ENCODE measurements around the gene PFN1.

PFN1 gene

DNA sequence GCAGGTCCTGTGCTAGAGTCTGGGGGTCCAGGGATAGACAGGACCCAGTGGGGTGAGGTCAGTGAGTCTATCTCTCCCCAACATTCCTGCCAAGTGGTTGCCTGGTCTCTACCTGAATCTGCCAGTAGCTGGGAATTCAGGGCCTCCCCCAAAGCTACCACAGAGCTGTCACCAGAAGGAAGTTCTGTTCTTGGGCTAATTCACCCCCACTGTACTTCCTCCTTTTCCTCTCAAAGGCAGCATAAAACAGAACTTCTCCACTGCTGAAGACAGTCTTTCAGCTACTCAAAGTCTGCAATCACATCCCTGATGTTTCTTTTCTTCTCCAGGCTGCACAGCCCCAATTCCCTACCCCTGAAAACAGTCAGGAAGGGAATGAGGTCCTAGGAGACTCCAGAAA, 30.4 kb upstream of the PFN1 start:
- TF ChIP-seq POU2F2 (IDR thresholded peaks at IDR 0.05; ENCODE audit: low read depth, low read length): no peak
- no peak for TF ChIP-seq SPI1 (IDR thresholded peaks at IDR 0.05; ENCODE audit: low read depth, low read length)
- TF ChIP-seq PAX5 (IDR thresholded peaks at IDR 0.05; ENCODE audit: insufficient read depth, low read length, severe bottlenecking): no peak
- TF ChIP-seq POLR2AphosphoS5 (IDR thresholded peaks at IDR 0.05; ENCODE audit: low read depth, low read length): no peak
- no peak for TF ChIP-seq TAF1 (IDR thresholded peaks at IDR 0.05; ENCODE audit: low read depth, low read length)
- TF ChIP-seq POLR2A (IDR thresholded peaks at IDR 0.05; ENCODE audit: low read depth, low read length): no peak
- FAIRE-seq (no peak), DNase-seq (ENCODE audit: insufficient read length, low spot score) (no peak)

DNA sequence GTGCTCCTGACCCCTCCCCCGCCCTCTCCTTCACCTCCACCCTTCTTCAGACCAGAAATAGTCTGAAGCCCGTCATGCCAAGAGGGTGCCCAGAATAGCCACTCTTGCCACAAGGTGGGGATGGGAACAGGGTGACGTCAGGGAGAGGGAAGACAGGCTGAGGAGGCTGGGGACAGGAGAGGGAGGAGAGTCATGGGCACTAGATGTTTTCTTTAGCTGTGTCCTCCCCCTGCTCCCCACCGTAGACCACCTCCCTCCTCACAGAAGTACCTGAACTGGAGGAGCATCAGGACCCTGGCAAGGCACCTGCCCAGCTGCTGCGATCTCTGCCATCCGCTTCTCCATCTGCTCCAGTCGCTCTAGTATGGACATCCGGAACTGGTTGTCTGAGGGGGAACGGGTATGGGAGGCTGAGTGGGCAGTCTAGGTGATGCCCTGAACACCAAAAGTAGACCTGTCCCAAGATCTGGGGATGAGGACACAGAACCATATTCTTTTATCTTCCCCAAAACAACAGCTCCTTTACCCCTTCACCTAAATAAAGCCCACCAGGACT, 25.9 kb upstream of the PFN1 start:
- FAIRE-seq: no peak
- DNase-seq (ENCODE audit: insufficient read length, low spot score): no peak
- no peak for TF ChIP-seq SPI1 (IDR thresholded peaks at IDR 0.05; ENCODE audit: low read depth, low read length)
- TF ChIP-seq POU2F2 (IDR thresholded peaks at IDR 0.05; ENCODE audit: low read depth, low read length): no peak
- TF ChIP-seq POLR2A (IDR thresholded peaks at IDR 0.05; ENCODE audit: low read depth, low read length): no peak
- TF ChIP-seq TAF1 (IDR thresholded peaks at IDR 0.05; ENCODE audit: low read depth, low read length): no peak
- TF ChIP-seq POLR2AphosphoS5 (IDR thresholded peaks at IDR 0.05; ENCODE audit: low read depth, low read length): no peak
- no peak for TF ChIP-seq PAX5 (IDR thresholded peaks at IDR 0.05; ENCODE audit: insufficient read depth, low read length, severe bottlenecking)

DNA sequence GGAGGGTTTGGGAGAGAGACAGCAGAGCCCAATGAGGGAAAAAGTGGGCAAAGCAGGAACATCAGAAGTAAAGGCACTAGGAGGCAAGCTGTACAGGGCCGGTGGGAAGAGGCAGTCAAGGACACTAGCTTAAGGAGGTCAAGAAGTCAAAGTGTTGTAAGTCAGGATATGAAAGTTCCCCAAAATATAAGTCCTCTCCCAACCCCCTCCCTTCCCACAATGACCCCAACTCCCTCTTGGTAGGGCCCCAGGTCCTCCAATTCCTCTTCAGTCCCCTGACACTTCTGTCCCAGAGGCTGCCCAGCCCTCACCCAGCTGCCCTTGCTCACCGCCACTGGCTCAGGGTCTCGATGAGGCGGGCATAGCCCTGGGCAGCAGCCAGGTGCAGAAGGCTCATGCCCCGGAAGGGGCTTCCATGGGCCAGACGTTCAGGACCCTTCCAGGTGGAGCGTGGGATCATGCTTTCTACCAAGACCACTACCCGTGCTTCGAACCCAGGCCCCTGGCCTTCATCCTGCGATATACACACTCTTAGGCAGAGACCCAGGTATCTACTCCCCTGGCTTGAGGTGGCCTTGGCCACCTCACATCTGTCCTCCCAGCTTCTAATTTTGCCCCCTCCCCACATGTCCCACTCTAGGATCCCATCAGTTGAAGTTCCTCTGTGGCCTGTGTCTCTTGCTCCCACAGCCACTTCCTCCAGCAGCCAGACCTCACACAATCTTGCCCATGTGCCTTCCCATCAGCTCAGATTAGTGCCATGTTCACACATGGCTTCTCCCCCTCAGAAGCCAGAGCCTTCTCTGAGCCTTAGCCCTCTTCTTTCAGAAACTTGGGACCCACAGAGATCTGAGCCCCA, 25.2 kb upstream of the PFN1 start:
- TF ChIP-seq SPI1 (IDR thresholded peaks at IDR 0.05; ENCODE audit: low read depth, low read length) (no peak), PAX5 (IDR thresholded peaks at IDR 0.05; ENCODE audit: insufficient read depth, low read length, severe bottlenecking) (no peak), POLR2A (IDR thresholded peaks at IDR 0.05; ENCODE audit: low read depth, low read length) (no peak), POLR2AphosphoS5 (IDR thresholded peaks at IDR 0.05; ENCODE audit: low read depth, low read length) (no peak), POU2F2 (IDR thresholded peaks at IDR 0.05; ENCODE audit: low read depth, low read length) (no peak), TAF1 (IDR thresholded peaks at IDR 0.05; ENCODE audit: low read depth, low read length) (no peak)
- no peak for DNase-seq (ENCODE audit: insufficient read length, low spot score)
- no peak for FAIRE-seq

- TF ChIP-seq POLR2A (IDR thresholded peaks at IDR 0.05; ENCODE audit: low read depth, low read length): no peak
- no peak for TF ChIP-seq PAX5 (IDR thresholded peaks at IDR 0.05; ENCODE audit: insufficient read depth, low read length, severe bottlenecking)
- TF ChIP-seq POU2F2 (IDR thresholded peaks at IDR 0.05; ENCODE audit: low read depth, low read length): no peak
- no peak for TF ChIP-seq SPI1 (IDR thresholded peaks at IDR 0.05; ENCODE audit: low read depth, low read length)
- no peak for TF ChIP-seq POLR2AphosphoS5 (IDR thresholded peaks at IDR 0.05; ENCODE audit: low read depth, low read length)
- TF ChIP-seq TAF1 (IDR thresholded peaks at IDR 0.05; ENCODE audit: low read depth, low read length): no peak
- DNase-seq (ENCODE audit: insufficient read length, low spot score) (no peak), FAIRE-seq (no peak)
These were observed 24.4 kb upstream of the PFN1 start for GRCh38 chr17:4972752-4973151.

DNA sequence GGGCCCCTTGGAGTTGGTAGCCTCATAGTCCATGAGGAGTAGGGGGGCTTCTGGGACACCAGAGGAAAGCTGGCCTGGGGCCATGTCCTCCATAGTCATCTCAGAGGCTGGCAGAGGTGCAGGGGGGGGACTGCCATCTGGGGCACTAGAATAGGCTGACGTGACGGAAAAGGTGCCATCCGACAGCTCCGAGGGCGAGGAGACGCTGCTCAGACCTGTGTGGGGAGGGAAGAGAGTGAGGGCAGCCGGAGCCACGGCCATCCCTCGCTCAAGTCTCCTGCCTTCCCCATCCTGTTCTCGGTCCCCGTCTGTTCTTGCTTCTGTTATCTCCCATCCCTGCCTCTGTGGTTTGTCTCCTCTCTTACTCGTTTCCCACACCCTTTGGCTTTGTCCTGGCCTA, 24.0 kb upstream of the PFN1 start:
- TF ChIP-seq POLR2AphosphoS5 (IDR thresholded peaks at IDR 0.05; ENCODE audit: low read depth, low read length) (no peak), POLR2A (IDR thresholded peaks at IDR 0.05; ENCODE audit: low read depth, low read length) (no peak), TAF1 (IDR thresholded peaks at IDR 0.05; ENCODE audit: low read depth, low read length) (no peak), PAX5 (IDR thresholded peaks at IDR 0.05; ENCODE audit: insufficient read depth, low read length, severe bottlenecking) (no peak), SPI1 (IDR thresholded peaks at IDR 0.05; ENCODE audit: low read depth, low read length) (no peak), POU2F2 (IDR thresholded peaks at IDR 0.05; ENCODE audit: low read depth, low read length) (no peak)
- DNase-seq (ENCODE audit: insufficient read length, low spot score): no peak
- no peak for FAIRE-seq

DNA sequence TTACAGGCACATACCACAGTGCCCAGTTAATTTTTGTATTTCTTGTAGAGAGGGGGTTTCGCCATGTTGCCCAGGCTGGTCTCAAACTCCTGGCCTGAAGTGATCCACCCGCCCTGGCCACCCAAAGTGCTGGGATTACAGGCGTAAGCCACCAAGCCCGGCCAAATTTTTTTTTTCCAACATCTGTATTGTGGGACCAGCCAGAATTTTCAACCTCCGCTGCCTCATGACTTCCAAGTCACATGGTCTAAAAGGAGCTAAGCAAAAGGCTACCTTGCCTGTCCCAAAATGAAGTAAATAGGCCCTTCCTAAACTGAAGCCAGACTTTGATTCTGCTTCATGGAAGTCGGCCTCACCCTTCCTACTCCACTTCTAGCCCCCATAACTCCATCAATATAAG, 23.5 kb upstream of the PFN1 start:
- DNase-seq (ENCODE audit: insufficient read length, low spot score): no peak
- TF ChIP-seq TAF1 (IDR thresholded peaks at IDR 0.05; ENCODE audit: low read depth, low read length): no peak
- no peak for TF ChIP-seq POU2F2 (IDR thresholded peaks at IDR 0.05; ENCODE audit: low read depth, low read length)
- no peak for TF ChIP-seq PAX5 (IDR thresholded peaks at IDR 0.05; ENCODE audit: insufficient read depth, low read length, severe bottlenecking)
- no peak for TF ChIP-seq POLR2AphosphoS5 (IDR thresholded peaks at IDR 0.05; ENCODE audit: low read depth, low read length)
- no peak for TF ChIP-seq POLR2A (IDR thresholded peaks at IDR 0.05; ENCODE audit: low read depth, low read length)
- TF ChIP-seq SPI1 (IDR thresholded peaks at IDR 0.05; ENCODE audit: low read depth, low read length): no peak
- FAIRE-seq: no peak

- DNase-seq (ENCODE audit: insufficient read length, low spot score) (no peak), FAIRE-seq (no peak)
- no peak for TF ChIP-seq TAF1 (IDR thresholded peaks at IDR 0.05; ENCODE audit: low read depth, low read length)
- TF ChIP-seq POLR2AphosphoS5 (IDR thresholded peaks at IDR 0.05; ENCODE audit: low read depth, low read length): no peak
- no peak for TF ChIP-seq POU2F2 (IDR thresholded peaks at IDR 0.05; ENCODE audit: low read depth, low read length)
- TF ChIP-seq SPI1 (IDR thresholded peaks at IDR 0.05; ENCODE audit: low read depth, low read length): no peak
- TF ChIP-seq POLR2A (IDR thresholded peaks at IDR 0.05; ENCODE audit: low read depth, low read length): no peak
- no peak for TF ChIP-seq PAX5 (IDR thresholded peaks at IDR 0.05; ENCODE audit: insufficient read depth, low read length, severe bottlenecking)
These were observed 21.9 kb upstream of the PFN1 start for GRCh38 chr17:4970273-4970672.

DNA sequence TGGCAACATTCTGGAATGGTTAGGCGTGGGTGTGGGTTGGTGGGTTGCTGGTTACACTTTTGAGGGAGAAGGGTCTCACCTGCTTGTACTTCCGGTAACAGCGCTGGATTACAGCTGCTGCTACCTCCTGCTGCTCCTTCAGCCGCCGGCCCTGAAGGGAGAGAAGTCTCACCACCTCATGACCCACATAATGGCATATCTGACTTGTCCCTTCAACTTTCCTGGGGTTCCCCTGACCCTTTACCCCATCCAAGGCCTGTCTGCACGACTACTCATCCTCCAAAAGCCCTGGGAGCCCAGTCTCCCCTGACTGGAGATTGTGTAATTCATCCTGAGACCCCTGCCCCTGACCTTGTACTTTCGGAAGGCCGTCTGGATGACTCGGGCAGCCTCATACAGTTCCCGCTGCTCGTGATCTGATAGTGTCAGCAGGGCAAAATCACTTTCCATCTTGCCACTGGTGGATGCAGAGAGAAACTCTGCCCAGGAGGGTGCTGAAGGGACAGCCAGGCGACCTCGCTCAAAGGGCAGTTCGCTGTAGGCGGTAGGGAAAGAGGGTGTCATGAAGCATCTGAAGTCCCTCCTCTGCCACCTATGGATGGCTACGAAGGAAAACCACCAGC, 21.3 kb upstream of the PFN1 start:
- no peak for TF ChIP-seq POLR2A (IDR thresholded peaks at IDR 0.05; ENCODE audit: low read depth, low read length)
- no peak for TF ChIP-seq TAF1 (IDR thresholded peaks at IDR 0.05; ENCODE audit: low read depth, low read length)
- TF ChIP-seq PAX5 (IDR thresholded peaks at IDR 0.05; ENCODE audit: insufficient read depth, low read length, severe bottlenecking): no peak
- no peak for TF ChIP-seq POU2F2 (IDR thresholded peaks at IDR 0.05; ENCODE audit: low read depth, low read length)
- TF ChIP-seq POLR2AphosphoS5 (IDR thresholded peaks at IDR 0.05; ENCODE audit: low read depth, low read length): no peak
- no peak for TF ChIP-seq SPI1 (IDR thresholded peaks at IDR 0.05; ENCODE audit: low read depth, low read length)
- FAIRE-seq (peak; percentile 61), DNase-seq (ENCODE audit: insufficient read length, low spot score) (no peak)

GRCh38 chr17:4969047-4969550, 20.8 kb upstream of the PFN1 start:
- DNase-seq (ENCODE audit: insufficient read length, low spot score) (no peak), FAIRE-seq (no peak)
- TF ChIP-seq SPI1 (IDR thresholded peaks at IDR 0.05; ENCODE audit: low read depth, low read length) (no peak), POU2F2 (IDR thresholded peaks at IDR 0.05; ENCODE audit: low read depth, low read length) (no peak), POLR2A (IDR thresholded peaks at IDR 0.05; ENCODE audit: low read depth, low read length) (no peak), PAX5 (IDR thresholded peaks at IDR 0.05; ENCODE audit: insufficient read depth, low read length, severe bottlenecking) (no peak), POLR2AphosphoS5 (IDR thresholded peaks at IDR 0.05; ENCODE audit: low read depth, low read length) (no peak), TAF1 (IDR thresholded peaks at IDR 0.05; ENCODE audit: low read depth, low read length) (no peak)
